Right atrium auricular region (tissue), 2 donors: Measurements from ENCODE around the gene MEPE. TPM values are rescaled to one million over a fixed set of nuclear protein-coding genes. Genes with fewer than 3 reads are reported as not detected.

ENCODE experiments used
- DNase-seq: peaks from one replicate; pipeline ENCODE4 v3.0.0-alpha.2; 2019; ENCODE audit warnings: low spot score
- H3K27ac ChIP-seq, 2 donors: fragments of 200-600 bp; sonication (generic); 1 replicate in 1 of 2; 2 replicates in 1 of 2; pipeline ENCODE4 v1.5.1; 2016 to 2019
- H3K27me3 ChIP-seq, 2 donors: fragments of 200-600 bp; sonication (generic); one replicate each; pipeline versions ENCODE4 v1.5.1 to v1.6.0; 2017 to 2019
- H3K36me3 ChIP-seq: fragments of 200-600 bp; sonication (generic); one replicate; pipeline ENCODE4 v1.5.1; 2016
- H3K4me1 ChIP-seq, 2 donors: fragments of 200-600 bp; sonication (generic); one replicate each; pipeline versions ENCODE4 v1.5.1 to v1.6.0; 2017 to 2019
- H3K4me3 ChIP-seq, 2 donors: fragments of 200-600 bp; sonication (generic); 1 replicate in 1 of 2; 2 replicates in 1 of 2; pipeline ENCODE4 v1.5.1; 2017 to 2019; ENCODE audit warnings: mild to moderate bottlenecking in 1 of 2, moderate library complexity in 1 of 2
- H3K9me3 ChIP-seq, 2 donors: fragments of 200-600 bp; sonication (generic); one replicate each; pipeline ENCODE4 v1.5.1; 2019
- CTCF ChIP-seq, 2 donors: fragments of 200-600 bp; sonication (generic); IDR thresholded peaks; one replicate each; pipeline ENCODE4 v1.5.1; 2019; ENCODE audit warnings: antibody characterized with exemption in 2 of 2
- total RNA-seq, 2 donors: library from RNA; depleted of rRNA; stranded (reverse); fragments of >200 nt; gene quantifications; one replicate each; pipeline ENCODE4 v1.1.0, GENCODE V29; 2016

Gene MEPE
- total RNA-seq, 2 donors from 2014 or later, result not detected

DNA sequence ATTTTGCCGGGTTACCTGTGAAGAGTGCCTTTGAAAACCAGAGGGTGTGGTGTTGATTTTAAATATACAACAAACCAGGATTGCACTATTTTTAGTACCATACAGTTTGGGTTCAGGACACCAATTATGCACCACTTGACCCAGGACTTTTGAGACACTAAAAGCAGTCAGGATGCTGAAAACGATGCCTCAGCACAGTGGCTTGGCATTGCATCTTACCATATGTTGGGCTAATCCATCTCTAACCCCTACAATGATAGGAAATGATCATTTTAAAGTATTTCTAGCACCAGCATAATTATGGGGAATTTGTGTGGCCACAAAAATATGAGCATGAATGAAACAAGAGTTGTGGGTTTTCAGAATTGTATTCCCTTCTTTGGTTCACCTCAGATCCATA lies 29.3 kb upstream of the MEPE start:
- Histone ChIP-seq H3K9me3 (no peaks in the 10 kb centered on the region), H3K27ac (no peak overlapping the region), H3K4me3 (no peak overlapping the region), H3K27me3 (no peaks in the 10 kb centered on the region), H3K36me3 (no peaks in the 10 kb centered on the region), H3K4me1 (no peaks in the 10 kb centered on the region)
- no peak for TF ChIP-seq CTCF (IDR thresholded peaks at IDR 0.05)
- DNase-seq, result no peak

GRCh38 chr4:87804871-87805270 lies 27.9 kb upstream of the MEPE start:
- Histone ChIP-seq H3K27me3 (no peaks in the 10 kb centered on the region), H3K9me3 (no peaks in the 10 kb centered on the region), H3K27ac (no peak overlapping the region), H3K4me1 (no peaks in the 10 kb centered on the region), H3K4me3 (no peak overlapping the region), H3K36me3 (no peaks in the 10 kb centered on the region)
- TF ChIP-seq CTCF (IDR thresholded peaks at IDR 0.05), result no peak
- DNase-seq, result no peak

GRCh38 chr4:87805971-87806370 lies 26.8 kb upstream of the MEPE start:
- no peaks in the 10 kb centered on the region for H3K27me3 ChIP-seq
- H3K36me3 ChIP-seq, result no peaks in the 10 kb centered on the region
- DNase-seq, result no peak
- no peaks in the 10 kb centered on the region for H3K9me3 ChIP-seq
- no peaks in the 10 kb centered on the region for H3K4me1 ChIP-seq
- no peak for TF ChIP-seq CTCF (IDR thresholded peaks at IDR 0.05)
- H3K4me3 ChIP-seq, result no peak overlapping the region
- no peak overlapping the region for H3K27ac ChIP-seq

GRCh38 chr4:87806520-87806919 lies 26.2 kb upstream of the MEPE start:
- no peak for DNase-seq
- H3K4me1 ChIP-seq, result no peaks in the 10 kb centered on the region
- no peaks in the 10 kb centered on the region for H3K9me3 ChIP-seq
- H3K27me3 ChIP-seq, result no peaks in the 10 kb centered on the region
- H3K4me3 ChIP-seq, result no peak overlapping the region
- no peaks in the 10 kb centered on the region for H3K36me3 ChIP-seq
- H3K27ac ChIP-seq, result no peak overlapping the region
- TF ChIP-seq CTCF (IDR thresholded peaks at IDR 0.05), result no peak

- Histone ChIP-seq H3K9me3 (no peaks in the 10 kb centered on the region), H3K4me3 (no peak overlapping the region), H3K4me1 (no peaks in the 10 kb centered on the region), H3K36me3 (no peaks in the 10 kb centered on the region), H3K27me3 (no peaks in the 10 kb centered on the region), H3K27ac (no peak overlapping the region)
- TF ChIP-seq CTCF (IDR thresholded peaks at IDR 0.05), result no peak
- DNase-seq, result no peak
These were observed 25.4 kb upstream of the MEPE start for GRCh38 chr4:87807402-87807801.

DNA sequence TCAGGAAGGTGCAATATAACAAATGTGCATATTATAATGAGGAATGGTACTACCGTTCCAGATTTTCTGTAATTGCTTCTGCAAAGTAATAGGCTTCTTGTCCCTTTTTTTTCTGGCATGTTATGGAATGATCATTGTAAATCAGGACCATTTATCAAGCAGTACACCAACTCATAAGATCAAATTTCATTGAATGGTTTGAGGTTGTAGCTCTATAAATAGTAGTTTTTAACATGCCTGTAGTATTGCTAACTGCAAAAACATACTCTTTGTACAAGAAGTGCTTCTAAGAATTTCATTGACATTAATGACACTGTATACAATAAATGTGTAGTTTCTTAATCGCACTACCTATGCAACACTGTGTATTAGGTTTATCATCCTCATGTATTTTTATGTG lies 20.8 kb upstream of the MEPE start:
- DNase-seq, result no peak

More for the DNA sequence above, 20.8 kb upstream of the MEPE start:
- Histone ChIP-seq H3K27me3 (no peaks in the 10 kb centered on the region), H3K36me3 (no peaks in the 10 kb centered on the region), H3K4me3 (no peak overlapping the region), H3K27ac (no peak overlapping the region), H3K4me1 (no peaks in the 10 kb centered on the region), H3K9me3 (no peaks in the 10 kb centered on the region)
- TF ChIP-seq CTCF (IDR thresholded peaks at IDR 0.05), result no peak
